ENCODE measurements around the gene ARHGAP8.

The ARHGAP8 gene

DNA sequence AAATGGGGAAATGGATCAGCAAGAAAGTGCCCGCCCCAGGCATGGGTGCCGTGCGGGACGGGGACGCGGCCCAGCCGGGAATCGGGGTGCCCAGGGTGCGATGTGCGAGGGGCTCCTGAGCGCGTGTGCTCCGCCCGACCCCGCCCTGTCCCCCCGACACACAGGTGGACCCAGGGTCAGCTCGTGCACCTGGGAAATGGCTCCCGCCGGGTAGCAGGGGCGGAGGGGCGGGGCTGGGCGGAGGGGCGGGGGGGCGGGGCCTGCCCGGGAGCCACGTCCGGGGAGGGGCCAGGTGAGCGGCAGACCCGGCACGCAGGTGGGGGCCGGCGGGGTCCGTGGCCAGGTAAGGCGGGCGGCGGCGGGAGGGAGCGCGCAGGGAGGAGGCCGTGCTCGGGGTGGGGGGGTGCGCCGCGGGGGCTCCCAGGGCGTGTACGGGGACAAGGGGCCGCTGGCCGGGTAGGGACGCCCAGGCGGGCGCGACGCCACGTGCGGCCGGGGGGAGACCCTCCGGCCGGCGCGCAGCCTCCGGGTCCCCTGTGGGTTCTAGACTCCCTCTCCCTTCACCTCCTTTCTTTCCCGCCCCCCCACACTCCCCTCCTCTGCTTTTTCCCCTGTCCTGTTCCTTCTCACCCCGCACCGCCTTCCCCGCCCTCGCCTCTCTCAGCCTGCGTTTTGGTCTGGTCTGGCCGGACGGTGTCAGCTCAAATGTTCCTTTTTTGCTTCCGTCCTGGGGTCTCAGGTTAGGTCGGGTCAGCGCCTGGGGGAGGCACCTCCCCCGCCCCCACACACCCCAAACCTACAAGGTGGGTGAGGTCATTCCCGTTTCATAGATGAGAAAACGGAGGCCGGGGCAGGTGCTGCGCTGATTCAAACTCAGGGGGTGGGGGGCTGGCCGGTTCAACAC is at the start of gene ARHGAP8:
ARHGAP8 (plus strand) TSS at position 291 of the 904 bp plus-strand sequence. CDS start 33,953 bp downstream, outside the sequence.
- DNase-seq = no peak

DNA sequence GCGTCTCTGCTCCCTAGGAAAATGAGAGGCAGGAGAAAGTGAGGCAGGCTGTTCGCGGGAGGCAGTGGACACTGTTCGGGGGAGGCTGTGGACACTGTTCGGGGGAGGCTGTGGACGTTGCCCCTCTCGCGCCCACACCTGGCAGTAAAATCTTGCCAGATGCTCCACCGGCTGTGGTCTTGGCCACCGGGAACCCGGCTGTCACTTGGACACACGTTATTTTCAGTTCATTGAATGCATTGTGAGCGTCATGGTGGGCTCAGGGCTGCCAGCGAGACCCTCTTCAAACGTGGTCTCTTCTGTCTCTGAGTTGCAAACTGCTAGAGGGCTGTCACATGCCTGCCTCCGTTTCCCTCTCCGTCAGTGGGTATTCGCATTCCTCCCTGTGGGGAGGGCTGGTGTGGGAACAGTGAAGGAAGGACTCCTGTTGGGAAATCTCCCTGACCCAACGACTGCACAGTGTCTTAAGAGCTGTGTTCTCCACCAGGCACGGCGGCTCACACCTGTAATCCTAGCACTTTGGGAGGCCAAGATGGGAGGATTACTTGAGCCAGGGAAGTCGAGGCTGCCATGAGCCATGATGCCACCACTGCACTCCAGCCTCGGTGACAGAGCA is 49.0 kb upstream of the ARHGAP8 start:
- no peak for DNase-seq

DNA sequence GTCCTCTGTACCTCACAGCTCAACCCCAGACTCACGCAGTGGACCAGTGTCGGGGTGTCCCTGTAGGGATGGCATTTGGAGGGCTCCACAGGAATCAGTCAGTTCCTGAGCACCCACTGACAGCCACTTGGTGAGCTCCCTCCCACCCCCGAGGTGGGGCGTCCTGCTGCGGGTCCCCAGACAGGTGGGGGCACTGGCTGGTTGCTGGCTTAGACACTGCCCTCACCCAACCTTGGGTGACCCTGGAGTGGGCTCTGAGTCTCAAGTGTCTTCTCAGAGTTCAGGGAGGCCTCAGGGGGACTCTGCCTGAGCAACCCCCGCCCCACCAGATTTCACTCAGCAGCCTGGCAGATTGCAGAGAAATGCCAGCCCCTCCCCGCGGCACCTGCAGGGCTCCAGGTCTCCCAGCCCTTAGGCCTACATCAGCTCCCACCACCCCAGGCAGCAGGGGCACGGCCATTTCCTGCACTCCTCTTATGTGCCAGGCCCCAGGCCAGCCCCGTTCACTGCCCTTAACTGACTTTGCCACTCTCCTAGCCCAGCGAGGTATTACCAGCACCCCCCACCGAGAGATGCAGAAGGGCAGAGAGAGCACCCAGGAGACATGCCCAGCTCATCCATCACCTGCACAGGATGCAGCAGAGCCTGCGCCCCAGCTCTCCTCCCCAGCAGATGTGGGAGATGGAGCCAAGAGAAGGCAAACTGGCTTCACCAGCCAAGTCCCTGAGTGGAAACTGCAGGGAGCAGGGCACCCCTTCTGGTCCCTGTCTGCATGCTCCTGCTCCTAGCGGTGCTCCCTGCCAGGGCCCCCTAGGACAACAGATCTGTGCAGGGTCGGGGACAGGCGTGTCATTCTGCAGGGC is 48.0 kb upstream of the ARHGAP8 start:
- no peak for DNase-seq

GRCh38 chr22:44705022-44705297 is 47.4 kb upstream of the ARHGAP8 start:
- DNase-seq = no peak

DNA sequence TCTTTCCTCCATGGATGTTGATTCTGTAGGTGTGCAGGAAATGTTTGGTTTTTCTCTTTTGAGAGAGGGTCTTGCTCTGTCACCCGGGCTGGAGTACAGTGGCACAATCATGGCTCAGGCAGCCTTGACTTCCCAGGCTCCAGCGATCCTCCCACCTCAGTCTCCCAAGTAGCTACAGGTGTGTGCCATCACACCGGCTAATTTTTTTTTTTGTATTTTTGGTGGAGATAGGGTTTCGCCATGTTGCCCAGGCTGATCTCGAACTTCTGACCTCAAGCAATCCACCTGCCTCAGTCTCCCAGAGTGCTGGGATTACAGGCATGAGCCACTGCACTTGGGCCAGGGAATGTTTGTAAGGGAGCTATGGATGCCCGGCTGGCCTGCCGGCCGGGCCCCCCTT is 45.9 kb upstream of the ARHGAP8 start:
- DNase-seq = no peak

DNA sequence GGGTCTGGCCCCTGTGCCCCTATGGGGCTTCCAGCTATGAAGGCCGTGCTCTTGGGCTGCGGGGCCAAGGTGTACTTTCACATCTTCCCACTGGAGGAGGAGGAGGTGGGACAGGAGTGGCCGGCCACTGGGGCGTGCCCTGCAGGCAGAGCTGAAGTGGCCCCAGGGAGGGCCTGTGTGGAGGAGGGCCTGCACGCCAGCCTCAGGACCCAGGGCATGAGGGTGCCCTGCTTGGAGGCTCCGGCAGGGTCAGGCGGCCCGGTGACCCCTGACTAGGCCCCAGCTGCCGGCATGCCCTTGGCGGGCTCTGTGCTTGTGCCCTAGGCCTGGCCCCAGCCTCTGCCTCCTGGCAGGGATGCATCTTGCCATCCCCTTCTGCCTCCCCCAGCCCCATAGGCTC is 45.2 kb upstream of the ARHGAP8 start:
- DNase-seq = no peak

GRCh38 chr22:44707752-44708151 is 44.6 kb upstream of the ARHGAP8 start:
- no peak for DNase-seq

DNA sequence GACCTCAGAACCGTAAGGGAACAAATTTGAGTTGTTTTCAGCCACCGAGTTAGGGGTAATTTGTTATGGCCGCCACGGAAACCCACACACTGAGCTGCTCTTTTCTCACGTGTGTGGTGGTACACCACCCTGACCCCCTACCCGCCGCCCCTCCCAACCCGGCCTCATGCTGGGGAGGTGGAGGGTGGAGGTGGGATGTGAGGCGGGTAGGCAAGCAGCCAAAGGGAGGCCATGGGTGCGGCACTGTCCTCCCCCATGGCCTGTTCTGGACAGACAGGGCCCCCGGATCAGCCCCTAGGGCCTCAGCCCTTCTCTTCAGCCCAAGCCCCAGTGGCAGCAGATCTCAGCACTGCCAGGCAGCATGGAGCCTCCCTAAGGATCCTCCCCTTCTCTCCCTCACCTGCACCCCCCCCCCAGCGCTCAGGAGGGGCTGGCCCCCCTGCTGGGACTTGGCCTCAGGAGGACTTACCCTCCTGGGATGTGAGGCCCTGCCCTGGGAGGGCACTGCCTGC is 42.4 kb upstream of the ARHGAP8 start:
- DNase-seq = no peak

DNA sequence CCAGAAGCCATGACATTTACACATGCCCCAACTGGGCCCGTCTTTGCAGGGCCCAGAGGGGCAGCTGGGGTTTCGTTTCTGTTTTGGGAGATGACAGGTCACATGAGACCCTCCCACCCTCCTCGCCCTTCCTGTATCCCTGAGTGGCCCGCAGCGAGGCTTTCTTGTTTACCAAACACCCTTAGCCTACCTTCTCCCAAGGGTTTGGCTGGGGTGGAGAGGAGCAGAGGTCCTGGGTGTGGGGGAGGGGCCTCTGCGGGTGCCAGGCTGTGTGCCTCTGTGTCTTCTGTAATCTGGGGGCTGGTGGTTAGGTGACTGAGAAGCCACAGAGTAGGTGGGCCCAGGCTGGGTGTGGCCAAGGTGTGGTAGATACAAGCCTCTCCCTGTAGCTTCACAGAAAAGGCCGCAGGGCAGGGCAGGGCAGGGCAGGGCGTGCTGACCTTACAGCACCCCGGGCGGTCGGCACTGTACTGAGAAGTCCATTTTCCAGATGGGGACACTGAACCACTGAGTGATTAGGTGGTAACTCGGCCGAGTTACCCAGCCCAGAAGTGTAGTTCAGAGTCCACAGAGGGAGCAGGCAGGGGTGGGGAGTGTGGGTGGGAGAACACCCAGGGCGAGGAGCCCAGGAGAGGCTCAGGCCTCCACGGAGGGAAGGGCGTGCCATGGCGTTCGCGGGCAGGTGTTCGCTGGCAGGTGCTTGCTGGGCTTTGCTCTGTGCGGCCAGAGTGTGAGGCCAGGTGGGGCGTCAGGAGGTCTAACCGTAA is 41.7 kb upstream of the ARHGAP8 start:
- no peak for DNase-seq

DNA sequence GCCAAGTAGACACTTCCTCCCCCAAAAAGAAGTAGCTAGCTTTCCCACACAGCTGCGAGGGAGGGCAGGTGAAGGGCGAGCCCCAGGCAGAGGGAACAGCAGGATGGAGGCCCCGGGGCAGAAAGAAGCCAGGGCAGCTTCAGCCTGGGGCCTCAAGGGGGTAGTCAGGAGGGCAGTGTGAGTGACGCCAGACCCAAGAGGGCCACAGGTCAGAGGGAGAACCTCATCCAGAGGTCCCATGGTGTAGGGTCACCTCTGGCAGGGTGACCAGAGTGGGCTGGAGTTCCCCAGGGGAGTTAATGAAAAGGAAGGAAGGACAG is 41.2 kb upstream of the ARHGAP8 start:
- no peak for DNase-seq

DNA sequence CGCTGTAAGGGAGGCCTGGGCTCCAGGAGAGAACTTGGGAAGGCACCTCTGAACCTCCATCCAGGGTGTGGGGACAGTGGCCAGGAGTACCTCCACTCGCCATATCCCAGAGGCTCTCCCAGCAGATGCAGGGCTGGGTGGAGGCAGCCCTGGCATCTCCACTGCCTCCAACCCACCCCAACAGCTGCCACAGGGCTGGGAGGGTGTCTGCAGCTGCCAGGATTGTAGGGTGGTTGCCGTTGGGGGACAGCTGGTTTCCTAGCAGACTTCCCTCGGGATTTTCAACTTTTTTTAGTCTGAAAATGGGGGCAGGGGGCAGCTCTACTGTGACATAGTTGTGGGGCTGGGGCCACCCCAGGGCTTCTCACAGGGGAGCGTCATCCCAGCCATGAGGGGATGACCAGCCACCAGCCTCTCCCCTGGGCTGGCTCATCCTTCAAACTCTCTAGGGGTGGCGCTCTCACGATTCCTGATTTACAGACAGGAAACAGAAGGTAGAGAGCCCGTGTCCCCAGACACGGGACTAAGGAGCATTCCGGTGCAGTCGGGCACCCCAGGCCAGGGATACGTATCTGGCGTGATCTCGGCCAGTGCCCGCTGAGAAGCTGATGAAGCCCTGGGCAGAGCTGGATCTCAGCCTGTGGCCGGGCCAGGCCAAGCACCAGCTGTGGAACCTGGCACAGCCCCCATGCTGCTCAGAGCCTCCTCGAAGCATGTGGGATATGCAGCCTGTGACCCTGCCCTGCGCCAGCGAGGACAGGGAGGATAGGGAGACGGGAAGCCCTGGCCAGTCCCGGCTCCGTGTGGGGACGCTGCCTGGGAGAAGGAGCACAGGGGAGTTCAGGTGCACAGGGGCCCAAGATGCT is 40.5 kb upstream of the ARHGAP8 start:
- no peak for DNase-seq

DNA sequence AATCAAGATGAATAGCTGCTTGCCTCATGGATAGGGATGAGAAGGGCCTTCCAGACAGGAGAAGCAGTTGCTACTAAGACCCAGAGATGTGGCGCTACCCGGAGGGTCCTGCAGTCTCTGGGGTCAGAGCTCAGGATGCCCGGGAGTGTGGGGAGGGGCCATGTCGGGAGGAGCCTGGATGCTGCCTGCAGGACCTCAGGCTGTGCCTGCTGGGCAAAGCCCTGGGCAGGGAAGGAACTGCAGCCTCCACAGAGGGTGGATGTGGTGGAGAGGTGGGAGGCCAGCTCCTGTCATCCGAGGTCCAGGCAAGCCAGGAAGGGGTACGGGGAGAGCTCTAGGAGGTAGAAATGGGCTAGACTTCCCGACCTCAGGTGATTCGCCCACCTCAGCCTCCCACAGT is 39.4 kb upstream of the ARHGAP8 start:
- no peak for DNase-seq

GRCh38 chr22:44714703-44715350 is 37.5 kb upstream of the ARHGAP8 start:
- DNase-seq = no peak

DNA sequence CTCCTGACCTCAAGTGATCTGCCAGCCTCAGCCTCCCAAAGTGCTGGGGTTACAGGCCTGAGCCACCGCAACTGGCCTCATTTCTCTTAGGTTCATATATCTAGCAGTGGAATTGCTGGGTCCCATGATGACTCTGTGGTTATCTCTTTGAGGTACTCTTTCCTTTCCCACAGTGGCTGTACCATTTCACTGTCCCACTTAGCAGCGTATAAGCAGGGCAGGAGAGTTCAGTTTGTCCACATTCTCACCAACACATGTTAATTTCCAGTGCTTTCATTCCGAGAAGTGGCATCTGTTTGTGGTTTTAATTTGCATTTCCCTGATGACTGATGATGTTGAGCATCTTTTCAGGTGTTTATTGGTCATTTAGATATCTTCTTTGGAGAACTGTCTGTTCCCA is 34.0 kb upstream of the ARHGAP8 start:
- no peak for DNase-seq

DNA sequence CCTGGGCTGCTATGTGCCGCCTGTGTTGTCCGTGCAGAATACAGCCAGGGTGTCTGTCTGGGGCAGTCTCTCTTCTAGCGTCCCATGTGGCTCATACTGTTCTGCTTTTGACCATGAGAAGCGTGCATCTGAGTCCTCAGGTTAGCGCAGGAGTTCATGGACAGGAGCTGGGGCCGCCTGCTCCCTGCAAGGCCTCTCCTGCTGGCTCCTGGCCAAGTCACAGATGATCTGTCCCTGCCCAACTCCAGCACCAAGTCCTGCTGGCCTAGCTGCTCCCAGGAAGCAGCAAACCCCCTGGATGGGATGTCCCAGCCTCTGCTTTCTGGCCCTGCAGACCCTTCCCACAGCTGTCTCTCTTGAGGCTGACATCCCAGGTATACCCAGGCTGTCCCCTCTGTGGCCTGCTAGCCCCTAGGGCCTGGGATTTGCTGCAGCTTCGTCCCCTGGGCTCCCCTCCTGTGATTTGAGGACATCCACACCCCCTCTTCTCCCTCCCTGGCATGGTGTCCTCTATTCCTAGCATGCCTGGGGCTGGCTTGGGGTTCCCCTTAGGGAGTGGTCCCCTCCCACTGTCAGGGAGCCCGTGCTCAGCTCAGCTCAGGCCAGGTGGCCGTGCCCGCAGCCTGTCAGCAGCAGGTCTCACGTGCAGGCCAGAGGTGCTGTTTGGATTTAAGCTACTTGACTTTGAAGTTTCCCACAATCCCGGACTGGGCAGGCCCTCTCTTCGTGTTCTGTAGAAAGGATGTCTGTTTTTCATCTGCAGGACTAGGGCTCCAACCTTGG is 32.6 kb upstream of the ARHGAP8 start:
- DNase-seq = no peak

DNA sequence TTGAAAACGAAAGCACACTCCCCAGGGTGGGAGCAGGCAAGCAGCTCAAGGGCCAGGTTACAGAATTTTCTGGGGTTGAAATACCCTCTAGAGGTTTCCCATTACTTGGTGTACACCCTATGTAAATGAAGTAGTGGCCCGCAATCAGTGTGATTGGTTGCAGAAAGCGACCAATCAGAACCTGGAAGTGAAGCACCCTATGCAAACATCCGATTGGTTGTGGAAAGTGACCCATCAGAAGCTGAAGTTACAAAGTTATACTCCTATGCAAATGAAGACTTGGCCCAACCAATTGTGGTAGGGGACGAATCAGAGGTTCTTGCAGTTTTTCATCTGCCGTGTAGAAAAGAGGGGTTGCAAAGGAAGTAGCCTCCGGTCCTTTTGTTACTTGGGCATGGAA is 31.2 kb upstream of the ARHGAP8 start:
- no peak for DNase-seq

GRCh38 chr22:44722611-44723010 is 29.8 kb upstream of the ARHGAP8 start:
- no peak for DNase-seq

DNA sequence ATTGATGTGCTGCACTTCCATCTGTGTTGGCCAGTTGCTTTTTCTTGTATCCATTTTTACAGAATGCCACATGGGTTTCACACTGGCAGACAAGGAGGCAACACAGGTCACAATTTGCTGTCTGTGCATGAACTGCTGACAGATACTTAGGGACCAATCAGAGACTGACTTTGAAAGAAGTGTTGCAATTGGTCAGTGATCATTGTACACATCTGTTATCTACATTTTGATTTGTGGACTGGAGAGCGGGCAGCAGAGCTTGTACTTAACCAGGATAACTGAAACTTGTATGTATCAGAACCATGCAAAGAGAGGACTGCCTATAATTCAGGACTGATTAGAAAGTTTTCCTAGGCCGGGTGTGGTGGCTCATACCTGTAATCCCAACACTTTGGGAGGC is 28.6 kb upstream of the ARHGAP8 start:
- no peak for DNase-seq

GRCh38 chr22:44724416-44724815 is 28.0 kb upstream of the ARHGAP8 start:
- no peak for DNase-seq

DNA sequence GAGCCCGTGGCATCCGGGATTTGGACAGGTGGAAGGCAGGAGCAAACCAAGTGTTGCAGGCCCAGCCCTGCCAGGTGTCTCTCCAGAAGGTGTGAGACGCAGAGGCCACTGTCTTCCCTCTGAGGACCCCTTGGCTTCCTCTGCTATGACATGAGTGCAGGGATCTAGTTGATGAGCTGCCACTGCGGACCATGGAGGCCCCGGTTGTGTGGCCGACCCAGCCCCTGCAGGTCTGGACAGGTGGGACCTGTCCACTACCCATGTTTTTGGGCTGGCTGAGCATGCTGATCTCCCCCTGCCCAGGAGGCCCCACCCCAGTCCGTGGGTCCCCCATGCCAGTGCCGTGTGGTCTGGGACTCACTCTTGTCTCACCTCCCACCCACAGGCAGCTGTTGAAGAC is 27.5 kb upstream of the ARHGAP8 start:
- DNase-seq = no peak

- no peak for DNase-seq
Measured at GRCh38 chr22:44726439-44726838, 25.9 kb upstream of the ARHGAP8 start.
